ENCODE data around the gene FGF8.

The FGF8 gene

DNA sequence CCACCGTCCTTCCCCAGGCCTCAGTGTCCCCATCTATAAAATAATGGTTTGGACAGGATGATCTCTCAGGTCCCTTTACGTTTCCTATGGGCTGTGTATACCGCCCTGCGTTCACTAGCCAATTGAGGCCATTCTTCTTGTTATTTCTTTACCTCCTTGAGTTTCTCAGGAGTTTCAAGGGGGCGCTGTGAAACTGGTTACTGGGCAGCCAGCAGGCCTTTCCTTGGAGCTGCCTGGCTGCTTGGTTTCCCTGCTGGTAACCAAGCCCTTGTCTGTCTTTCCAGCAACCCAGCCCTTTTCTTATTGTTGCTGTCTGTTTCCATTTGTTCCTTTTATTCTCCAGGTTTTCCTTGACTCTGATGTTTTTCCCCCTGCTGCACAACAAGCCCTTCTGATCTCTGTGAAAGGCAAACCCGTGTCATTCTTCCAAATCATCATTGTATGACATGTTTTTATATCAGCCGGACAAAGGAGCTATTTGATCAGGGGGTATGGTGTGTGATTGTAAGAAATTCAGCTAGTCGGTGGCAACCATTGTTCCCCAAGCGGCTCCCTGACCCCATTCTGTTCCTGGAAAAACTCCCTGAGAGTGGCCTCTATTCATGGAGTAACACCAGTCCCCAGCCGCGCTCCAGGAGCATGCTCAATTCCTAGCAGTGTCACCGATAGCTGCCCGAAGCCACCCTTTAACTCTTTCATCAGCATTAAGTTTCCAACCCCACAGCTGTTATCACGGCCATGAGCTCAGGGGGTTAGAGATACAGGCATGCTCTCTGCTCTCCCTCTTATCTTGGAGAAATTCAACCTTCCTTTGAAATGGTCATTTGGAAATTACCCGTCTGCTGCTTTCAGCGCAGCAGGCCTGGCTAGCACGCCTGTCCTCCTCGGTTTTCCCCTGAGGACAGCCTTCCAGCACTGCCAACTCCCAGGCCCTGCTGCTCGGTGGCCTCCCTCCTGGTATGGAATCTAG lies 26.6 kb downstream of the FGF8 start:
- no peak overlapping the region for H3K4me3 ChIP-seq (ENCODE audit: low read length)
- no peak for DNase-seq (ENCODE audit: low read depth, low spot score)

DNA sequence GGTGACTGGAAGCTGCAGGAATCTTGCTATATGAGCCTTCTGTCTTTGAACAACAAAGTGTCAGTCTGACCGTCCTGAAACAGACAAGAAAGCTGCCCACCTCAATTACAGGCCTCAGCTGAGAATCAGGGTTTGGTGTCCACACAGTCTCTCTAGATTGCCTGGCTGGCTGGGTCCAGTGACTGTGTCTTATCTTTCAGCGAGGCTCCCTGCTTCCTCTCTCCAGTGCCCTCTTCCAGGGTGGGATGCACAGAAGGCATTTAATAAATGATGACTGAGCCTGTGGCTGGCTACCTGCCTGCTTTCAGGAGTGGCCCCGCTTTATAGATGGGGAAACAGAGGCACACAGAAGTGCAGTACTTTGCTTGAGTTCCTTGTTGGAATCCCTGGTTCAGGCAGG lies 27.4 kb downstream of the FGF8 start:
- no peak overlapping the region for H3K4me3 ChIP-seq (ENCODE audit: low read length)
- no peak for DNase-seq (ENCODE audit: low read depth, low spot score)

GRCh38 chr10:101745074-101745696 lies 30.7 kb downstream of the FGF8 start:
- no peak for DNase-seq (ENCODE audit: low read depth, low spot score)

DNA sequence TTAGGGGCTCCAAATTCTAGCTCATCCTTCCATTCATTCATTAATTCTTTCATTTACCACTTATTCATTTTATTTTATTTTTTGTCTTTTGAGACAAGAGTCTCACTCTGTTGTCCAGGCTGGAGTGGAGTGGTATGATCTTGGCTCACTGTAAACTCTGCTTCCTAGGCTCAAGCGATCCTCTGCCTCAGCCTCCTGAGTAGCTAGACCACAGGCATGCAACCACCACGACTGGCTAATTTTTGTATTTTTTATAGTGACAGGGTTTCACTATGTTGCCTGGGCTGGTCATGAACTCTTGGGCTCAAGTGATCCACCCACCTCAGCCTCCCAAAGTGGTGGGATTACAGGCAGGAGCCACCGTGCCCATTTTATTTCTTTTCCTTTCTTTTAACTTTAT lies 31.6 kb downstream of the FGF8 start:
- H3K4me3 ChIP-seq (ENCODE audit: low read length): no peak overlapping the region
- no peak for DNase-seq (ENCODE audit: low read depth, low spot score)

More at GRCh38 chr10:101745074-101745696, 30.7 kb downstream of the FGF8 start:
- H3K4me3 ChIP-seq (ENCODE audit: low read length): no peak overlapping the region

GRCh38 chr10:101741938-101742337 lies 34.0 kb downstream of the FGF8 start:
- H3K4me3 ChIP-seq (ENCODE audit: low read length): no peak overlapping the region
- DNase-seq (ENCODE audit: low read depth, low spot score): no peak

DNA sequence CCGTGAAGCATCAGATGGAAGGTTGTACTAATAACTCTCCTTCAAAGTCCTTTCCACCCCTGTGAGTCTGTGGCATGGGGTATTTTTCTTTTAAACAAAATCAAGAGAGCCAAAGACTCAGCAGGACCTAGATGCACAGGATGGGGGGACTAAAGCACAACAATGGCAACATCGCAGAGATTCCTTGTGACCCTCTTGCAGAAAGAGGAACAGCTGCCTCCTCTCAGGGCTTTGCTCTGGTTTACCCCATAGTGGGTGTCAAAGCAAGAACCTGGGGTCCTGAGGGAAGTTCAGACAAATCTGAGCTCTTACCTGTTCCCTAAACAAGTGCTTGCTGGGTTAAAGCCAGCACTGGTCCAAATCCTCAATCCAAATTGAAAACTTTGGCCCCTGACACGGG lies 39.2 kb downstream of the FGF8 start:
- no peak overlapping the region for H3K4me3 ChIP-seq (ENCODE audit: low read length)
- no peak for DNase-seq (ENCODE audit: low read depth, low spot score)

- H3K4me3 ChIP-seq (ENCODE audit: low read length): no peak overlapping the region
These were observed 43.8 kb downstream of the FGF8 start for GRCh38 chr10:101732096-101732495.

DNA sequence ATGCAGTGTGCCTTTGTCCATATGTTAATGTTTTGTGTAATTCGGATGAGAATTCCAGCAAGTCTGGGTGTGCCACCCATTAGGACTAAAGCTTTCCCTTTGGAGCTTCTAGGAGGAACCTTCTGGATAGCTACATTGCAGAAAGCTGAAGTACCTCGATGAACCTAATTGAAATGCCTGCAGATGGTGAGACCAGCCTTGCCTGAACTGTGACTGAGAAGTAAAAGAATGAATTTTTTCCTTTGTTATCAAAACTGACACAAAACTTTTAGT lies 49.9 kb downstream of the FGF8 start:
- DNase-seq (ENCODE audit: low read depth, low spot score): no peak
- no peak overlapping the region for H3K4me3 ChIP-seq (ENCODE audit: low read length)

More at GRCh38 chr10:101732096-101732495, 43.8 kb downstream of the FGF8 start:
- no peak for DNase-seq (ENCODE audit: low read depth, low spot score)

DNA sequence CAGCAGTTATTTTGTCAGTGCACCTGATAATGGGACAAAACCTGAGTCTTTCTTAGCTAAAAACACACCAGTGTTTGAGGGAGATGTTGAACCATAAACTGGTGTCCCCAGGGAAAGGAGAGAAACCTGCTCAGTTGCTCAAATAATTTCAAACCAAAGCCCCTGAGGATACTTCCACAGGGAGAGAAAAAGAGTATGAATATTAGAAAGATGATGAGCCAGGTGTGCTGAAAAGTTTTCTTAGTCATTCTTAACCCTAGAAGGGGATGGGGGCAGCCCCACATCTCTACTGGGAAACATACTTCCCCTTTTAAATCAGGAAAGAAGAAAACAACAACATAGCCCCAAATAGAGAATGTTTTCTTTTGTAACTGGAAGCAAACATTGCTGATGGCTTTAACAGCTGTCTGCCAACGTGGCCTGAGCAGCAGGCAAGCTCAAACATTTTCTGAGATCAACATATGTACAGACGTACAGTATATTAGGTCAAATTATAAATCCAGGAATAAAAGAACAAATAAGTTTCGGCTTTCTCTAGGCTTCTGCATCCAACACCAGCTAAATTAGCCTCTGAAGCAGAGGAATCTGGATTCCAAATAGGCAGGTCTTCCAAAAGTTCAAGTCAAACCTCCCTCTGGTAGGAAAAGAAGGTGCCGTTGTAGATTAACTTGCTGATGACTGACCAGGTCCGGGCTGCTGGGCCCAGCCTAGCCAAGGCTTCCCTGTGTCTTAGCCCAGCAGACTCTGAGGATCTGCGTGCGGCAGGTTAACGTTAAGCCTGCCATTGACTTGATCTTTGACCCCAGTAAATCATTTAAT lies 50.4 kb downstream of the FGF8 start:
- no peak for DNase-seq (ENCODE audit: low read depth, low spot score)
- no peak overlapping the region for H3K4me3 ChIP-seq (ENCODE audit: low read length)

DNA sequence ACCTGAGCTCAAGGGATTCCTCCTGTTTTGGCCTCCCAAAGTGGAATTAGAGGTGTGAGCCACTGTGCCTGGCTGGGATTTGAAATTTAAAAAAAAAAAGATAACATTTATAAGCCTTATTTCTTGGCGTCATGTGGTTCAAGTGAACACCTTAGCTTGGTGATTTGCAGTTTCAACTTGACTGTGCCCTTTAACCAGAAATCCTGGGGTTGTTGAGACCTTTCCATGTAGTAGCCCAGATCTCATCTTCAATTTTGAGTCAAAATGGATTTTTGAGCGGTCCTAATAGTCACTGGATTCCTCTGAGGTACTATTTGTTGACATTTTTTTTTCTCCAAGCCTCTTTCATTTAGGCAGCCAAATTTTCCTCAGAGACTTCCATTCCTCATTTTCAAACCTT lies 51.5 kb downstream of the FGF8 start:
- H3K4me3 ChIP-seq (ENCODE audit: low read length): no peak overlapping the region
- DNase-seq (ENCODE audit: low read depth, low spot score): no peak

DNA sequence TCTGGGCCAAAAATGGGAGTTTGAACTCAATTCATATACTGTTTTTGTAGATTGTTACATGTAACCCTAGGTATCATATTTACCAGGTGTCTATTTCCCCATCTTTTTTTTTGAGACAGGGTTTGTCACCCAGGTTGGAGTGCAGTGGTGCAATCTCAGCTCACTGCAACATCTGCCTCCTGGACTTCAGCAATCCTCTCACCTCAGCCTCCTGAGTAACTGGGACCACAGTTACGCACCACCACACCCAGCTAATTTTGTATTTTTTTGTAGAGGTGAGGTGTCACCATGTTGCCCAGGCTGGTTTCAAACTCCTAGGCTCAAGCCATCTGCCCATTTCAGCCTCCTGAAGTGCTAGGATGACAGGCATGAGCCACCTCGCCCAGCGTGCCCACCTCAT lies 52.7 kb downstream of the FGF8 start:
- H3K4me3 ChIP-seq (ENCODE audit: low read length): no peak overlapping the region
- no peak for DNase-seq (ENCODE audit: low read depth, low spot score)

DNA sequence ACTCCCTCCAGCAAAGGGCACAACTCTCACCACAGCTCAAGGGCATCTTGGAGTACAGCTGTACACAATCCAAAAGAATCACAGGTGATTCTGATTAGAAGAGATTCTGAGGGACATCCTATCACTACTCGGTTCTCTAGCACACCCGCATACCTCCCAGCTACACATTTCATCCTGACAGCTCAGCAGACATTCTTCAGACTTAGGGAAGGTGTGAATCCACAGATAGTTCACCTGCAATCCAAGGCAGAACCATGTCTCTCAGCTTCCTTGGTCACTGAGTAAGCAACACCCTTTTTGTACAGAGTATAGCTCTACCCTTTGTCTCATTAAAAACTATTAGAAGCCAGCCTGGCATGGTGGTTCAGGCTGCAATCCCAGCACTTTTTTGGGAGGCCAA lies 54.1 kb downstream of the FGF8 start:
- DNase-seq (ENCODE audit: low read depth, low spot score): no peak
- H3K4me3 ChIP-seq (ENCODE audit: low read length): no peak overlapping the region

GRCh38 chr10:101720606-101721230 lies 55.2 kb downstream of the FGF8 start:
- no peak for DNase-seq (ENCODE audit: low read depth, low spot score)

More at GRCh38 chr10:101720606-101721230, 55.2 kb downstream of the FGF8 start:
- no peak overlapping the region for H3K4me3 ChIP-seq (ENCODE audit: low read length)

All from Jurkat, Clone E6-1 (cell line).